ACC112 (cell line): ENCODE data around the gene HMG20A.

Experiments
- H2AFZ ChIP-seq: fragments of 200-600 bp; sonication (generic); one replicate; pipeline ENCODE4 v1.6.0; 2017; ENCODE audit warnings: antibody characterized with exemption, low read length; ENCODE audit not compliant: unreplicated experiment
- H3K27ac ChIP-seq: fragments of 200-600 bp; sonication (generic); 2 replicates; pipeline ENCODE4 v1.5.1; 2014; ENCODE audit warnings: low read depth, mild to moderate bottlenecking, antibody characterized with exemption, low read length, moderate library complexity
- H3K27me3 ChIP-seq: fragments of 200-600 bp; sonication (generic); 2 replicates; pipeline ENCODE4 v1.6.1; 2014; ENCODE audit warnings: mild to moderate bottlenecking, antibody characterized with exemption, low read length, moderate library complexity, mixed read lengths; ENCODE audit not compliant: insufficient read depth
- H3K36me3 ChIP-seq: fragments of 200-600 bp; sonication (generic); 2 replicates; pipeline ENCODE4 v1.6.1; 2016; ENCODE audit warnings: mild to moderate bottlenecking, antibody characterized with exemption, low read length, moderate library complexity, mixed read lengths; ENCODE audit not compliant: insufficient read depth
- H3K4me1 ChIP-seq: fragments of 200-600 bp; sonication (generic); one replicate; pipeline ENCODE4 v1.6.1; 2016; ENCODE audit warnings: low read length, mixed read lengths; ENCODE audit not compliant: insufficient read depth, unreplicated experiment, control insufficient read depth
- H3K4me3 ChIP-seq: fragments of 200-600 bp; sonication (generic); 2 replicates; pipeline ENCODE4 v1.5.1; 2014; ENCODE audit warnings: mild to moderate bottlenecking, low read depth, low read length
- H3K79me2 ChIP-seq: fragments of 200-600 bp; sonication (generic); one replicate; pipeline ENCODE4 v1.6.0; 2016; ENCODE audit warnings: low read length; ENCODE audit not compliant: control insufficient read depth, unreplicated experiment, insufficient read depth

The HMG20A gene

GRCh38 chr15:77508541-77509243 is 88.0 kb downstream of the HMG20A start:
- Histone ChIP-seq H3K4me1 (peaks cover 32% of the 10 kb centered on the region), H3K4me3 (peak overlapping the region; percentile 9; the same call in 1 of the 2 replicates), H3K79me2 (no peaks in the 10 kb centered on the region), H3K27me3 (no peaks in the 10 kb centered on the region), H2AFZ (peak overlapping the region; percentile 57), H3K27ac (peak overlapping the region; percentile 87), H3K36me3 (no peaks in the 10 kb centered on the region)

- Histone ChIP-seq H3K79me2 (no peaks in the 10 kb centered on the region), H3K27me3 (no peaks in the 10 kb centered on the region), H3K4me1 (peaks cover 32% of the 10 kb centered on the region), H3K36me3 (no peaks in the 10 kb centered on the region), H2AFZ (no peak overlapping the region), H3K4me3 (no peak overlapping the region), H3K27ac (no peak overlapping the region)
These were observed 89.7 kb downstream of the HMG20A start for GRCh38 chr15:77510066-77511057.

- no peak overlapping the region for H2AFZ ChIP-seq
- H3K27ac ChIP-seq, result no peak overlapping the region
- H3K36me3 ChIP-seq, result no peaks in the 10 kb centered on the region
- H3K79me2 ChIP-seq, result no peaks in the 10 kb centered on the region
- H3K4me3 ChIP-seq, result no peak overlapping the region
- H3K27me3 ChIP-seq, result no peaks in the 10 kb centered on the region
- H3K4me1 ChIP-seq, result peaks cover 34% of the 10 kb centered on the region
These were observed 91.2 kb downstream of the HMG20A start for GRCh38 chr15:77511869-77512268.

- H3K27me3 ChIP-seq, result no peaks in the 10 kb centered on the region
- no peak overlapping the region for H3K27ac ChIP-seq
- no peaks in the 10 kb centered on the region for H3K36me3 ChIP-seq
- no peak overlapping the region for H3K4me3 ChIP-seq
- no peaks in the 10 kb centered on the region for H3K79me2 ChIP-seq
- no peak overlapping the region for H2AFZ ChIP-seq
- peaks cover 21% of the 10 kb centered on the region for H3K4me1 ChIP-seq
These were observed 92.5 kb downstream of the HMG20A start for GRCh38 chr15:77513226-77513625.

- Histone ChIP-seq H2AFZ (no peak overlapping the region), H3K4me3 (no peak overlapping the region), H3K79me2 (no peaks in the 10 kb centered on the region), H3K27me3 (no peaks in the 10 kb centered on the region), H3K27ac (no peak overlapping the region), H3K4me1 (peaks cover 11% of the 10 kb centered on the region), H3K36me3 (no peaks in the 10 kb centered on the region)
These were observed 94.1 kb downstream of the HMG20A start for GRCh38 chr15:77514641-77515402.

GRCh38 chr15:77515613-77516012 is 94.9 kb downstream of the HMG20A start:
- Histone ChIP-seq H3K79me2 (no peaks in the 10 kb centered on the region), H2AFZ (no peak overlapping the region), H3K4me1 (peaks cover 11% of the 10 kb centered on the region), H3K36me3 (no peaks in the 10 kb centered on the region), H3K27me3 (no peaks in the 10 kb centered on the region), H3K27ac (no peak overlapping the region), H3K4me3 (no peak overlapping the region)

- no peak overlapping the region for H3K27ac ChIP-seq
- H3K4me3 ChIP-seq, result no peak overlapping the region
- H3K79me2 ChIP-seq, result no peaks in the 10 kb centered on the region
- no peaks in the 10 kb centered on the region for H3K27me3 ChIP-seq
- peaks cover 11% of the 10 kb centered on the region for H3K4me1 ChIP-seq
- H2AFZ ChIP-seq, result no peak overlapping the region
- H3K36me3 ChIP-seq, result no peaks in the 10 kb centered on the region
These were observed 95.4 kb downstream of the HMG20A start for GRCh38 chr15:77516076-77516475.

GRCh38 chr15:77516786-77517185 is 96.1 kb downstream of the HMG20A start:
- no peak overlapping the region for H3K4me3 ChIP-seq
- H3K27ac ChIP-seq, result no peak overlapping the region

GRCh38 chr15:77517579-77517978 is 96.9 kb downstream of the HMG20A start:
- Histone ChIP-seq H3K4me3 (no peak overlapping the region), H3K36me3 (no peaks in the 10 kb centered on the region), H3K27ac (no peak overlapping the region), H3K27me3 (no peaks in the 10 kb centered on the region), H3K4me1 (peaks cover 11% of the 10 kb centered on the region), H3K79me2 (no peaks in the 10 kb centered on the region), H2AFZ (no peak overlapping the region)

More at GRCh38 chr15:77516786-77517185, 96.1 kb downstream of the HMG20A start:
- Histone ChIP-seq H3K79me2 (no peaks in the 10 kb centered on the region), H3K36me3 (no peaks in the 10 kb centered on the region), H2AFZ (no peak overlapping the region), H3K27me3 (no peaks in the 10 kb centered on the region), H3K4me1 (peaks cover 11% of the 10 kb centered on the region)

- no peaks in the 10 kb centered on the region for H3K36me3 ChIP-seq
These were observed 97.8 kb downstream of the HMG20A start for GRCh38 chr15:77518458-77518857.

More at GRCh38 chr15:77518458-77518857, 97.8 kb downstream of the HMG20A start:
- no peaks in the 10 kb centered on the region for H3K27me3 ChIP-seq
- no peak overlapping the region for H3K4me3 ChIP-seq
- H3K4me1 ChIP-seq, result peaks cover 11% of the 10 kb centered on the region
- H3K27ac ChIP-seq, result no peak overlapping the region
- H2AFZ ChIP-seq, result no peak overlapping the region
- no peaks in the 10 kb centered on the region for H3K79me2 ChIP-seq
